IMR-90 (cell line): ENCODE data around the gene TP63.

Source experiments
- BHLHE40 ChIP-seq: fragments of 150-350 bp; IDR thresholded peaks from 2 replicates; pipeline ENCODE4 v1.6.1; 2016; ENCODE audit warnings: mild to moderate bottlenecking, low read depth, low read length
- CEBPB ChIP-seq: IDR thresholded peaks from 2 replicates; pipeline ENCODE4 v1.6.1; 2012; ENCODE audit warnings: low read depth, low read length, improper control_type of control experiment
- CTCF ChIP-seq: conservative IDR thresholded peaks from 2 replicates; pipeline ENCODE4 v1.5.1; 2012; ENCODE audit warnings: mild to moderate bottlenecking, low read depth, low read length, improper control_type of control experiment
- ELK1 ChIP-seq: fragments of 150-350 bp; IDR thresholded peaks from 2 replicates; pipeline ENCODE4 v1.6.1; 2016; ENCODE audit warnings: low read depth, mild to moderate bottlenecking, low read length, moderate library complexity, borderline replicate concordance
- FOS ChIP-seq: fragments of 150-350 bp; IDR thresholded peaks from 2 replicates; pipeline ENCODE4 v1.6.1; 2016; ENCODE audit warnings: low read depth, low read length
- MAZ ChIP-seq: IDR thresholded peaks from 2 replicates; pipeline ENCODE4 v1.6.1; 2012; ENCODE audit warnings: low read depth, mild to moderate bottlenecking, low read length, improper control_type of control experiment, moderate library complexity, borderline replicate concordance
- MXI1 ChIP-seq: IDR thresholded peaks from 2 replicates; pipeline ENCODE4 v1.6.1; 2012; ENCODE audit warnings: low read depth, mild to moderate bottlenecking, low read length, moderate library complexity, borderline replicate concordance
- NFE2L2 ChIP-seq: fragments of 150-350 bp; IDR thresholded peaks from 2 replicates; pipeline ENCODE4 v1.6.1; 2016; ENCODE audit warnings: low read depth, mild to moderate bottlenecking, low read length
- POLR2A ChIP-seq: IDR thresholded peaks from 2 replicates; pipeline ENCODE4 v1.6.1; 2012; ENCODE audit warnings: mild to moderate bottlenecking, low read depth, low read length
- RAD21 ChIP-seq: IDR thresholded peaks from 2 replicates; pipeline ENCODE4 v1.6.1; 2012; ENCODE audit warnings: low read length, improper control_type of control experiment
- RCOR1 ChIP-seq: IDR thresholded peaks from 2 replicates; pipeline ENCODE4 v1.6.1; 2012; ENCODE audit warnings: mild to moderate bottlenecking, low read length, improper control_type of control experiment; ENCODE audit not compliant: insufficient replicate concordance
- USF2 ChIP-seq: fragments of 150-350 bp; IDR thresholded peaks from 2 replicates; pipeline ENCODE4 v1.6.1; 2017; ENCODE audit warnings: mild to moderate bottlenecking, antibody characterized with exemption, low read length, low read depth

- TF ChIP-seq RAD21 (no peak), USF2 (no peak), CTCF (no peak), POLR2A (no peak), CEBPB (no peak), MAZ (no peak), FOS (no peak), ELK1 (no peak), RCOR1 (no peak), NFE2L2 (no peak), MXI1 (no peak), BHLHE40 (no peak)
Measured at GRCh38 chr3:189673535-189673934, 42.3 kb downstream of the TP63 start.
